ENCODE data around the gene FILIP1.

FILIP1 gene

GRCh38 chr6:75244063-75244584 is 249.5 kb downstream of the FILIP1 start:
- H3K4me3 ChIP-seq (ENCODE audit: low read depth, low read length) = peak overlapping the region; percentile 90
- TF ChIP-seq CTCF (IDR thresholded peaks at IDR 0.05; ENCODE audit: control insufficient read depth, extremely low read depth, insufficient read depth) = no peak
- DNase-seq (ENCODE audit: low read depth) = no peak

- TF ChIP-seq CTCF (IDR thresholded peaks at IDR 0.05; ENCODE audit: control insufficient read depth, extremely low read depth, insufficient read depth) = no peak
- DNase-seq (ENCODE audit: low read depth) = peak; percentile 90
- H3K4me3 ChIP-seq (ENCODE audit: low read depth, low read length) = peak within 1 kb of the TSS; percentile 90
Observed at GRCh38 chr6:75243333-75244062, 250.1 kb downstream of the FILIP1 start, which contains the start of gene COX7A2. Gene COX7A2 (minus strand): TSS chr6:75243801. CDS start chr6:75243734, 67 bp downstream.

Data from LNCaP clone FGC (cell line).